ENCODE measurements around the gene MLF2. TPM values are rescaled to one million over a fixed set of nuclear protein-coding genes. Genes with fewer than 3 reads are reported as not detected.

The MLF2 gene
- total RNA-seq, 1 donor from 2014 or later: 120 TPM

- H3K4me1 ChIP-seq: peaks cover 40% of the 10 kb centered on the region
- H3K27ac ChIP-seq: no peak overlapping the region
- Mint-ChIP-seq H3K27me3 (ENCODE audit: insufficient read depth, low read depth) (peaks cover 5% of the 10 kb centered on the region), H3K9me3 (no peaks in the 10 kb centered on the region), H3K36me3 (no peaks in the 10 kb centered on the region), H3K4me1 (peaks cover 39% of the 10 kb centered on the region), H3K4me3 (no peak overlapping the region), H3K27ac (no peak overlapping the region)
- H3K79me2 ChIP-seq (ENCODE audit: low read depth): no peaks in the 10 kb centered on the region
- no peak for DNase-seq (ENCODE audit: low spot score)
- H3F3A ChIP-seq (ENCODE audit: low read depth): peaks cover 29% of the 10 kb centered on the region
- no peaks in the 10 kb centered on the region for H4K20me1 ChIP-seq (ENCODE audit: low read depth)
- H3K9me3 ChIP-seq (ENCODE audit: low read depth): no peaks in the 10 kb centered on the region
- no peaks in the 10 kb centered on the region for H3K27me3 ChIP-seq
- no peak overlapping the region for H3K4me3 ChIP-seq
- no peak overlapping the region for H2AFZ ChIP-seq (replicated peaks)
- no peaks in the 10 kb centered on the region for H3K36me3 ChIP-seq
- TF ChIP-seq CTCF (IDR thresholded peaks at IDR 0.05) (no peak), EZH2 (IDR thresholded peaks at IDR 0.05) (no peak), EZH2phosphoT487 (IDR thresholded peaks at IDR 0.05) (no peak)
- H3K4me2 ChIP-seq: no peak overlapping the region
- H3K9ac ChIP-seq: no peak overlapping the region
These were observed 30.9 kb upstream of the MLF2 start for GRCh38 chr12:6783828-6784227.

DNA sequence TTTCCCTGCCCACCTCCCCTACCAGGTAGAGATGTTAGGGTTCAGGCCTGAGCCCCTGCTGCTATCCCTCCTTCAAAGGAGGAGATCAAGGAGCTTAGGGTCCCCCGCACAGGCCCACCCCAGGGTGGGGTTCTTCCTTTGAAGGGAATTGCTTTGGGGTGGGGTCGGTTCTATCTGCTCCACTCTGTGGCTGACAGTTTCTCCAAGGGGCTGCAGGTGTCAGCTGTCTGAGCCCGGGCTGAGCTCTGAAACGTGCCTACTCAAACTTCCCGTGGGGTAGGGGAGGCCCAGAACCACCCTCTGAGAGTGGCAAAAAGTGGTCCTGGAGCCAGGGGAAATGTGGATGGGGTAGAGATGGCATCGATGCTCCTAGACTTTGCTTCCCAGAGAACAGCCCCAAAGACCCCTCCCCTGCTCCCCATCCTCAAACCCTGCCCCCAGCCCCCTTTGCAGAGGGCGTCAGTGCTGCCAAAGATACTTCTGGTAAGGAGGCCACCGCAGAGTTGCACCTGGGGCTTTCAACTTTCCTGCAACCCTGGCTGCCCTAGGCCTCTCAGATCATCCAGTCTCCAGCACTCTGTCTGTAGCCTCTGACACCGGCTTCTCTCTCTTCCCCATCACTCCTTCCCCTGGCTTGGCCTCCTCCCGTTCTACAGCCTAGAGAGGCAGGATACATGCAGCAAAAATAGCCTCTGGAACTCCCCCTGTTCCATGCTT, 30.1 kb upstream of the MLF2 start:
- H4K20me1 ChIP-seq (ENCODE audit: low read depth): no peaks in the 10 kb centered on the region
- H3K27ac Mint-ChIP-seq: peak overlapping the region; percentile 19
- H3F3A ChIP-seq (ENCODE audit: low read depth): peaks cover 36% of the 10 kb centered on the region
- H3K27me3 ChIP-seq: no peaks in the 10 kb centered on the region
- H3K4me3 ChIP-seq: no peak overlapping the region
- H3K4me2 ChIP-seq: no peak overlapping the region
- TF ChIP-seq EZH2 (IDR thresholded peaks at IDR 0.05) (no peak), EZH2phosphoT487 (IDR thresholded peaks at IDR 0.05) (no peak), CTCF (IDR thresholded peaks at IDR 0.05) (no peak)
- peaks cover 8% of the 10 kb centered on the region for H3K27me3 Mint-ChIP-seq (ENCODE audit: insufficient read depth, low read depth)
- H3K9ac ChIP-seq: no peak overlapping the region
- DNase-seq (ENCODE audit: low spot score): no peak
- H2AFZ ChIP-seq (replicated peaks): no peak overlapping the region
- H3K4me3 Mint-ChIP-seq: no peak overlapping the region
- no peaks in the 10 kb centered on the region for H3K9me3 Mint-ChIP-seq
- no peaks in the 10 kb centered on the region for H3K36me3 Mint-ChIP-seq
- no peaks in the 10 kb centered on the region for H3K9me3 ChIP-seq (ENCODE audit: low read depth)
- H3K27ac ChIP-seq: no peak overlapping the region
- no peaks in the 10 kb centered on the region for H3K36me3 ChIP-seq
- no peaks in the 10 kb centered on the region for H3K79me2 ChIP-seq (ENCODE audit: low read depth)
- H3K4me1 Mint-ChIP-seq: peaks cover 44% of the 10 kb centered on the region
- H3K4me1 ChIP-seq: peaks cover 47% of the 10 kb centered on the region

DNA sequence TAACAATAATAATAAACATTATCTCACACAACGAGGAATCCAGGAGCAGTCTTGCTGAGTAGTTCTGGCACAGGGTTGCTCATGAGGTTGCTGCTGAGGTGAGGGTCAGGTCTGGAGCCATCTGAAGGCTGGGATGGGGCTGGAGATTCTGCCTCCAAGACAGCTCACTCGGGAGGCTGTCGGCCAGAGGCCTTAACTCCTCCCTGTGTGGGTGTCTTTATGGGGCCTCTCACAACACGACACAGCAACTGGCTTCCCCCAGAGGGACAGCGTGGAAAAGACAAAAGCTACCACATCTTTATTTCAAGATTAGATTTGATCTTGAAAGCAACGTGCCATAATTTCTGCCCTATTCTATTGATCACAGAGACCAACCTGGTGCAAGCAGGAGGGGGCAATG, 29.2 kb upstream of the MLF2 start:
- Mint-ChIP-seq H3K27ac (peak overlapping the region; percentile 13), H3K9me3 (no peaks in the 10 kb centered on the region), H3K36me3 (peaks cover 5% of the 10 kb centered on the region)

More for the DNA sequence above, 29.2 kb upstream of the MLF2 start:
- Histone ChIP-seq H3K27me3 (no peaks in the 10 kb centered on the region), H3K79me2 (ENCODE audit: low read depth) (no peaks in the 10 kb centered on the region), H3K4me3 (no peak overlapping the region), H3K9ac (no peak overlapping the region), H4K20me1 (ENCODE audit: low read depth) (no peaks in the 10 kb centered on the region), H3F3A (ENCODE audit: low read depth) (peaks cover 40% of the 10 kb centered on the region), H3K36me3 (no peaks in the 10 kb centered on the region), H3K4me1 (peaks cover 50% of the 10 kb centered on the region), H2AFZ (replicated peaks) (no peak overlapping the region), H3K4me2 (no peak overlapping the region), H3K9me3 (ENCODE audit: low read depth) (no peaks in the 10 kb centered on the region), H3K27ac (no peak overlapping the region)
- Mint-ChIP-seq H3K4me1 (peaks cover 48% of the 10 kb centered on the region), H3K4me3 (no peak overlapping the region), H3K27me3 (ENCODE audit: insufficient read depth, low read depth) (peaks cover 10% of the 10 kb centered on the region)
- TF ChIP-seq EZH2phosphoT487 (IDR thresholded peaks at IDR 0.05) (no peak), CTCF (IDR thresholded peaks at IDR 0.05) (no peak), EZH2 (IDR thresholded peaks at IDR 0.05) (no peak)
- no peak for DNase-seq (ENCODE audit: low spot score)

All from neural progenitor cell (in vitro differentiated cells).